GM12878 (cell line): ENCODE results near the gene MNAT1. TPM values are rescaled to one million over a fixed set of nuclear protein-coding genes. Genes with fewer than 3 reads are reported as not detected.

ENCODE experiments used
- CHD2 ChIP-seq: IDR thresholded peaks from 2 replicates; pipeline ENCODE4 v1.6.1; 2011; ENCODE audit warnings: low read depth, low read length, improper control_type of control experiment, borderline replicate concordance
- CREM ChIP-seq: IDR thresholded peaks from 2 replicates; pipeline ENCODE4 v1.6.1; 2014; ENCODE audit warnings: antibody characterized with exemption, low read depth
- FOS ChIP-seq: IDR thresholded peaks from 3 replicates; pipeline ENCODE4 v1.6.1; 2011; ENCODE audit warnings: borderline replicate concordance; ENCODE audit not compliant: insufficient read length; ENCODE audit errors: extremely low read depth
- GATAD2B ChIP-seq: fragments of 450-650 bp; conservative IDR thresholded peaks from 2 replicates; pipeline ENCODE4 v1.6.1; 2017; ENCODE audit warnings: low read depth, mild to moderate bottlenecking, moderate library complexity
- NFYA ChIP-seq: IDR thresholded peaks from 2 replicates; pipeline ENCODE4 v1.6.1; 2011; ENCODE audit warnings: low read depth, mild to moderate bottlenecking, low read length, improper control_type of control experiment, borderline replicate concordance
- POLR2AphosphoS5 ChIP-seq: IDR thresholded peaks from 2 replicates; pipeline ENCODE4 v1.6.1; 2011; ENCODE audit warnings: mild to moderate bottlenecking, low read length, inconsistent platforms
- RB1 ChIP-seq: fragments of 450-650 bp; formaldehyde crosslinking; IDR thresholded peaks from 2 replicates; pipeline ENCODE4 v1.6.1; 2017; ENCODE audit warnings: mild to moderate bottlenecking, borderline replicate concordance
- RBBP5 ChIP-seq: fragments of 200-600 bp; sonication (generic); conservative IDR thresholded peaks from 2 replicates; pipeline ENCODE4 v1.6.1; 2016
- SMAD5 ChIP-seq: IDR thresholded peaks from 2 replicates; pipeline ENCODE4 v1.6.1; 2016; ENCODE audit warnings: antibody characterized with exemption, low read depth
- SMARCA5 ChIP-seq: fragments of 450-650 bp; IDR thresholded peaks from 2 replicates; pipeline ENCODE4 v1.6.1; 2017; ENCODE audit warnings: mild to moderate bottlenecking
- SUPT20H ChIP-seq: IDR thresholded peaks from 2 replicates; pipeline ENCODE4 v1.6.1; 2011; ENCODE audit warnings: low read depth, mild to moderate bottlenecking, low read length, moderate library complexity, borderline replicate concordance; ENCODE audit not compliant: control insufficient read depth
- ZSCAN29 ChIP-seq: fragments of 450-650 bp; IDR thresholded peaks from 2 replicates; pipeline ENCODE4 v1.6.1; 2017; ENCODE audit warnings: mild to moderate bottlenecking, moderate library complexity
- polyA plus RNA-seq, 11 experiments: library from polyadenylated mRNA; depleted of rRNA in 4 of 11; unstranded in 6 of 11; stranded (reverse) in 5 of 11; fragments of >200 nt; fragmentation: Nextera tagmentation in 4 of 11; fragmentation: Illumina TruSeq in 1 of 11; extraction: Ambion mirVana in 4 of 11; extraction: Trizol in 1 of 11; gene quantifications; 1 replicate in 1 of 11; 2 replicates in 10 of 11; pipeline versions ENCODE4 v1.2.1 to v1.2.3, GENCODE V29; 2011 to 2016; ENCODE audit warnings: inconsistent platforms in 2 of 11, missing spikeins in 2 of 11, low read depth in 1 of 11
- total RNA-seq, 4 experiments: library from RNA; depleted of rRNA in 3 of 4; stranded (reverse); fragments of >200 nt in 3 of 4; fragmentation: Illumina TruSeq in 1 of 4; extraction: Trizol in 1 of 4; gene quantifications; 2 replicates each; pipeline versions ENCODE4 v1.2.1 to v1.2.3, GENCODE V29; 2013 to 2021
- TF ChIP-seq, protein P1 (sequence below): IDR thresholded peaks from 2 replicates; pipeline ENCODE4 v1.6.1; 2012; ENCODE audit warnings: low read length, inconsistent platforms
- TF ChIP-seq, protein P2 (sequence below): fragments of 450-650 bp; IDR thresholded peaks from 2 replicates; pipeline ENCODE4 v1.6.1; 2017; ENCODE audit warnings: low read depth, mild to moderate bottlenecking, moderate library complexity
- TF ChIP-seq, protein P3 (sequence below): fragments of 450-650 bp; IDR thresholded peaks from 2 replicates; pipeline ENCODE4 v1.6.1; 2018; ENCODE audit warnings: borderline replicate concordance, mild to moderate bottlenecking; ENCODE audit not compliant: partially characterized antibody
- TF ChIP-seq, protein P4 (sequence below): IDR thresholded peaks from 2 replicates; pipeline ENCODE4 v1.6.1; 2011; ENCODE audit warnings: low read depth, mild to moderate bottlenecking, low read length, moderate library complexity, borderline replicate concordance; ENCODE audit errors: extremely low read depth
- TF ChIP-seq, protein P5 (sequence below): IDR thresholded peaks from 2 replicates; pipeline ENCODE4 v1.6.1; 2012; ENCODE audit warnings: low read depth, low read length, improper control_type of control experiment
- TF ChIP-seq, protein P6 (sequence below), 3 experiments: IDR thresholded peaks in 2 of 3; conservative IDR thresholded peaks in 1 of 3; 2 replicates each; pipeline ENCODE4 v1.5.1; 2011; ENCODE audit warnings: low read depth in 3 of 3, low read length in 3 of 3, mild to moderate bottlenecking in 3 of 3, control low read depth in 2 of 3, moderate library complexity in 2 of 3, inconsistent platforms in 1 of 3, mixed read lengths in 1 of 3; ENCODE audit not compliant: control insufficient read depth in 2 of 3, insufficient read depth in 1 of 3; ENCODE audit errors: extremely low read depth in 1 of 3
- TF ChIP-seq, protein P7 (sequence below): fragments of 450-650 bp; IDR thresholded peaks from 2 replicates; pipeline ENCODE4 v1.6.1; 2017; ENCODE audit warnings: mild to moderate bottlenecking

The MNAT1 gene
- total and polyA plus RNA-seq, 10 of the 15 experiments (the other 5 are each of a cell fraction or from before 2014, with no cell fraction given): 26.5 to 67.4 (median 40.8) TPM

DNA sequence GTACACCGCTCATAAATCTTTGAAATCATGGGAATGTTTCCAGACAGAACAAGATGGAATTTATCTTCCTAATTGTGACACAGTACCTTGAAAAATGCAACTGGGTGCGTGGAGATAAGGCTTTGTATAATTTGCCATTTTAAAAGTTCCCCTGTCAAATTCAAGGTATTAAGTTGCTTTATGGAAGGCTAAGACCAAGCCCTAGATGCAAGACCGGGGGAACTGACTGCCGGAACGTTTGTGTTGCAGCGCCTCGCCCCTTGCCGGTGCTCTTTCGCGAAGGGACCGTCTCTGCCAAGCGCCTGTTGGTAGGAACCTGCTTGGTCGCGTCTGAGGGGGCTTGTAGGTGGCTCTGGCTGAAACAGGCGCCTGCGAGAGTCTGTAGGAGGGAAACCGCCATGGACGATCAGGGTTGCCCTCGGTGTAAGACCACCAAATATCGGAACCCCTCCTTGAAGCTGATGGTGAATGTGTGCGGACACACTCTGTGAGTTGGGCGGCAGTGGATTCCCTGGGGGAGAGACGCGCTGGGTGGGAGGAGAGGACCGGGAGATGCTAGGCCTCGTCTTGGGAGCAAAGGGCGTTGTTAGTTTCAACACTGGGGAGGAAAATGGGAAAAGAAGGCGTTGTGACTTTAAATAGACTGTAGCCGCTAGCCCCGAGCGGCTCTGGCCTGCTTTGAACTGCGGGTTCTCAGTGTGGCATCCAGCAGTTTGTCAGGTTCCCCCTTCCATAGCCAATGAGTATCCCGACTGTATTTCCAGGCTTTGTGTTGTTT, at the start of gene MNAT1 (continued):
- TF ChIP-seq, protein P1, sequence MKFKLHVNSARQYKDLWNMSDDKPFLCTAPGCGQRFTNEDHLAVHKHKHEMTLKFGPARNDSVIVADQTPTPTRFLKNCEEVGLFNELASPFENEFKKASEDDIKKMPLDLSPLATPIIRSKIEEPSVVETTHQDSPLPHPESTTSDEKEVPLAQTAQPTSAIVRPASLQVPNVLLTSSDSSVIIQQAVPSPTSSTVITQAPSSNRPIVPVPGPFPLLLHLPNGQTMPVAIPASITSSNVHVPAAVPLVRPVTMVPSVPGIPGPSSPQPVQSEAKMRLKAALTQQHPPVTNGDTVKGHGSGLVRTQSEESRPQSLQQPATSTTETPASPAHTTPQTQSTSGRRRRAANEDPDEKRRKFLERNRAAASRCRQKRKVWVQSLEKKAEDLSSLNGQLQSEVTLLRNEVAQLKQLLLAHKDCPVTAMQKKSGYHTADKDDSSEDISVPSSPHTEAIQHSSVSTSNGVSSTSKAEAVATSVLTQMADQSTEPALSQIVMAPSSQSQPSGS: no peak
- TF ChIP-seq RBBP5: no peak
- no peak for TF ChIP-seq GATAD2B
- TF ChIP-seq CREM: peak; percentile 72
- TF ChIP-seq, protein P2, sequence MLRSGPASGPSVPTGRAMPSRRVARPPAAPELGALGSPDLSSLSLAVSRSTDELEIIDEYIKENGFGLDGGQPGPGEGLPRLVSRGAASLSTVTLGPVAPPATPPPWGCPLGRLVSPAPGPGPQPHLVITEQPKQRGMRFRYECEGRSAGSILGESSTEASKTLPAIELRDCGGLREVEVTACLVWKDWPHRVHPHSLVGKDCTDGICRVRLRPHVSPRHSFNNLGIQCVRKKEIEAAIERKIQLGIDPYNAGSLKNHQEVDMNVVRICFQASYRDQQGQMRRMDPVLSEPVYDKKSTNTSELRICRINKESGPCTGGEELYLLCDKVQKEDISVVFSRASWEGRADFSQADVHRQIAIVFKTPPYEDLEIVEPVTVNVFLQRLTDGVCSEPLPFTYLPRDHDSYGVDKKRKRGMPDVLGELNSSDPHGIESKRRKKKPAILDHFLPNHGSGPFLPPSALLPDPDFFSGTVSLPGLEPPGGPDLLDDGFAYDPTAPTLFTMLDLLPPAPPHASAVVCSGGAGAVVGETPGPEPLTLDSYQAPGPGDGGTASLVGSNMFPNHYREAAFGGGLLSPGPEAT: peak; percentile 91
- TF ChIP-seq RB1: peak; percentile 95; the same call in 1 of the 2 replicates
- peak; percentile 64; the same call in 1 of the 2 replicates for TF ChIP-seq ZSCAN29
- TF ChIP-seq, protein P3, sequence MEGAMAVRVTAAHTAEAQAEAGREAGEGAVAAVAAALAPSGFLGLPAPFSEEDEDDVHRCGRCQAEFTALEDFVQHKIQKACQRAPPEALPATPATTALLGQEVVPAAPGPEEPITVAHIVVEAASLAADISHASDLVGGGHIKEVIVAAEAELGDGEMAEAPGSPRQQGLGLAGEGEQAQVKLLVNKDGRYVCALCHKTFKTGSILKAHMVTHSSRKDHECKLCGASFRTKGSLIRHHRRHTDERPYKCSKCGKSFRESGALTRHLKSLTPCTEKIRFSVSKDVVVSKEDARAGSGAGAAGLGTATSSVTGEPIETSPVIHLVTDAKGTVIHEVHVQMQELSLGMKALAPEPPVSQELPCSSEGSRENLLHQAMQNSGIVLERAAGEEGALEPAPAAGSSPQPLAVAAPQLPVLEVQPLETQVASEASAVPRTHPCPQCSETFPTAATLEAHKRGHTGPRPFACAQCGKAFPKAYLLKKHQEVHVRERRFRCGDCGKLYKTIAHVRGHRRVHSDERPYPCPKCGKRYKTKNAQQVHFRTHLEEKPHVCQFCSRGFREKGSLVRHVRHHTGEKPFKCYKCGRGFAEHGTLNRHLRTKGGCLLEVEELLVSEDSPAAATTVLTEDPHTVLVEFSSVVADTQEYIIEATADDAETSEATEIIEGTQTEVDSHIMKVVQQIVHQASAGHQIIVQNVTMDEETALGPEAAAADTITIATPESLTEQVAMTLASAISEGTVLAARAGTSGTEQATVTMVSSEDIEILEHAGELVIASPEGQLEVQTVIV: no peak
- no peak for TF ChIP-seq SUPT20H
- TF ChIP-seq, protein P4, sequence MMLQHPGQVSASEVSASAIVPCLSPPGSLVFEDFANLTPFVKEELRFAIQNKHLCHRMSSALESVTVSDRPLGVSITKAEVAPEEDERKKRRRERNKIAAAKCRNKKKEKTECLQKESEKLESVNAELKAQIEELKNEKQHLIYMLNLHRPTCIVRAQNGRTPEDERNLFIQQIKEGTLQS: no peak
- TF ChIP-seq, protein P5, sequence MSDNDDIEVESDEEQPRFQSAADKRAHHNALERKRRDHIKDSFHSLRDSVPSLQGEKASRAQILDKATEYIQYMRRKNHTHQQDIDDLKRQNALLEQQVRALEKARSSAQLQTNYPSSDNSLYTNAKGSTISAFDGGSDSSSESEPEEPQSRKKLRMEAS: 0 out of 2 replicates have a peak, but pooled peaks have one; percentile 46
- peak; percentile 91 for TF ChIP-seq POLR2AphosphoS5
- TF ChIP-seq NFYA: no peak
- TF ChIP-seq SMARCA5: peak; percentile 95
- TF ChIP-seq FOS: no peak
- TF ChIP-seq, protein P6, sequence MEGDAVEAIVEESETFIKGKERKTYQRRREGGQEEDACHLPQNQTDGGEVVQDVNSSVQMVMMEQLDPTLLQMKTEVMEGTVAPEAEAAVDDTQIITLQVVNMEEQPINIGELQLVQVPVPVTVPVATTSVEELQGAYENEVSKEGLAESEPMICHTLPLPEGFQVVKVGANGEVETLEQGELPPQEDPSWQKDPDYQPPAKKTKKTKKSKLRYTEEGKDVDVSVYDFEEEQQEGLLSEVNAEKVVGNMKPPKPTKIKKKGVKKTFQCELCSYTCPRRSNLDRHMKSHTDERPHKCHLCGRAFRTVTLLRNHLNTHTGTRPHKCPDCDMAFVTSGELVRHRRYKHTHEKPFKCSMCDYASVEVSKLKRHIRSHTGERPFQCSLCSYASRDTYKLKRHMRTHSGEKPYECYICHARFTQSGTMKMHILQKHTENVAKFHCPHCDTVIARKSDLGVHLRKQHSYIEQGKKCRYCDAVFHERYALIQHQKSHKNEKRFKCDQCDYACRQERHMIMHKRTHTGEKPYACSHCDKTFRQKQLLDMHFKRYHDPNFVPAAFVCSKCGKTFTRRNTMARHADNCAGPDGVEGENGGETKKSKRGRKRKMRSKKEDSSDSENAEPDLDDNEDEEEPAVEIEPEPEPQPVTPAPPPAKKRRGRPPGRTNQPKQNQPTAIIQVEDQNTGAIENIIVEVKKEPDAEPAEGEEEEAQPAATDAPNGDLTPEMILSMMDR (IDR thresholded peaks at IDR 0.05 in 2 of 3, conservative IDR thresholded peaks at IDR 0.05 in 1 of 3; ENCODE audit: control insufficient read depth in 2 of 3, extremely low read depth in 1 of 3, insufficient read depth in 1 of 3, low read depth in 3 of 3, low read length in 3 of 3): no peak
- TF ChIP-seq, protein P7, sequence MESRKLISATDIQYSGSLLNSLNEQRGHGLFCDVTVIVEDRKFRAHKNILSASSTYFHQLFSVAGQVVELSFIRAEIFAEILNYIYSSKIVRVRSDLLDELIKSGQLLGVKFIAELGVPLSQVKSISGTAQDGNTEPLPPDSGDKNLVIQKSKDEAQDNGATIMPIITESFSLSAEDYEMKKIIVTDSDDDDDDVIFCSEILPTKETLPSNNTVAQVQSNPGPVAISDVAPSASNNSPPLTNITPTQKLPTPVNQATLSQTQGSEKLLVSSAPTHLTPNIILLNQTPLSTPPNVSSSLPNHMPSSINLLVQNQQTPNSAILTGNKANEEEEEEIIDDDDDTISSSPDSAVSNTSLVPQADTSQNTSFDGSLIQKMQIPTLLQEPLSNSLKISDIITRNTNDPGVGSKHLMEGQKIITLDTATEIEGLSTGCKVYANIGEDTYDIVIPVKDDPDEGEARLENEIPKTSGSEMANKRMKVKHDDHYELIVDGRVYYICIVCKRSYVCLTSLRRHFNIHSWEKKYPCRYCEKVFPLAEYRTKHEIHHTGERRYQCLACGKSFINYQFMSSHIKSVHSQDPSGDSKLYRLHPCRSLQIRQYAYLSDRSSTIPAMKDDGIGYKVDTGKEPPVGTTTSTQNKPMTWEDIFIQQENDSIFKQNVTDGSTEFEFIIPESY: no peak
- peak; percentile 87 for TF ChIP-seq SMAD5
- TF ChIP-seq CHD2: no peak
